A549 (cell line): ENCODE data around the gene SNX25. TPM values are rescaled to one million over a fixed set of nuclear protein-coding genes. Genes with fewer than 3 reads are reported as not detected.

ENCODE experiments used
- ATAC-seq, 2 experiments: fragments of 200-7000 bp in 1 of 2; fragments of >200 bp in 1 of 2; cut with Nextera tagmentation in 1 of 2; cut with Tn5 transposase in 1 of 2; 3 replicates each; pipeline versions ENCODE4 v1.8.0 to v1.9.1; 2018 to 2020; ENCODE audit warnings: mild to moderate bottlenecking in 1 of 2, moderate library complexity in 1 of 2
- CTCF ChIA-PET: fragments of 300-600 bp; sonication (Branson Sonifier 250); formaldehyde crosslinking; extraction: SDS; loops from one replicate; lab custom pipeline; 2021; ENCODE audit warnings: antibody characterized with exemption, inconsistent platforms; lab: Yijun Ruan, JAX
- POLR2A ChIA-PET: fragments of 350-600 bp; formaldehyde crosslinking; extraction: SDS; loops from one replicate; lab custom pipeline; 2021; ENCODE audit warnings: antibody characterized with exemption, inconsistent platforms; lab: Yijun Ruan, JAX
- DNase-seq, 2 experiments: peaks; one replicate each; pipeline versions ENCODE4 v3.0.0 to v3.0.0-alpha.2; 2011 to 2016; ENCODE audit warnings: low read depth in 1 of 2, low spot score in 1 of 2
- FAIRE-seq: peaks from 2 replicates; lab custom pipeline; 2011; peaks lifted over from hg19 to GRCh38; lab: Jason Lieb, UNC
- H3K27ac ChIP-seq, 2 experiments: fragments of >200 bp; sonication (Bioruptor Twin); formaldehyde crosslinking; 3 replicates each; pipeline ENCODE4 v1.5.1; 2016 to 2017
- H3K4me1 ChIP-seq: fragments of >200 bp; sonication (Bioruptor Twin); formaldehyde crosslinking; 3 replicates; pipeline ENCODE4 v1.6.1; 2016
- H3K4me2 ChIP-seq: fragments of >200 bp; sonication (Bioruptor Twin); formaldehyde crosslinking; 3 replicates; pipeline ENCODE4 v1.6.1; 2016
- H3K4me3 ChIP-seq: fragments of >200 bp; sonication (Bioruptor Twin); formaldehyde crosslinking; 3 replicates; pipeline ENCODE4 v1.5.1; 2016
- H3K9me3 ChIP-seq: fragments of >200 bp; sonication (Bioruptor Twin); formaldehyde crosslinking; 3 replicates; pipeline ENCODE4 v1.6.1; 2016
- CEBPB ChIP-seq, 2 experiments: fragments of >200 bp in 1 of 2; sonication (Bioruptor Twin) in 1 of 2; formaldehyde crosslinking in 1 of 2; IDR thresholded peaks; 2 replicates each; pipeline ENCODE4 v1.6.1; 2012 to 2016
- CHD2 ChIP-seq: fragments of 150-350 bp; IDR thresholded peaks from 2 replicates; pipeline ENCODE4 v1.6.1; 2014; ENCODE audit warnings: low read length; ENCODE audit not compliant: partially characterized antibody
- E2F6 ChIP-seq: IDR thresholded peaks from 2 replicates; pipeline ENCODE4 v1.6.1; 2012; ENCODE audit warnings: low read depth, borderline replicate concordance
- FOSB ChIP-seq: fragments of 250-450 bp; sonication (Bioruptor Pico); IDR thresholded peaks from 2 replicates; pipeline ENCODE4 v1.5.0; 2020; ENCODE audit warnings: mild to moderate bottlenecking, moderate library complexity
- FOXS1 ChIP-seq: fragments of 250-450 bp; sonication (Bioruptor Pico); IDR thresholded peaks from 2 replicates; pipeline ENCODE4 v1.5.0; 2020; ENCODE audit warnings: mild to moderate bottlenecking, moderate library complexity
- HES2 ChIP-seq: fragments of >200 bp; sonication (Bioruptor Twin); formaldehyde crosslinking; IDR thresholded peaks from 2 replicates; pipeline ENCODE4 v1.6.1; 2016
- HEYL ChIP-seq: fragments of 250-450 bp; sonication (Bioruptor Pico); IDR thresholded peaks from 2 replicates; pipeline ENCODE4 v1.8.0; 2021; ENCODE audit warnings: mild to moderate bottlenecking, moderate library complexity
- HOXA7 ChIP-seq: fragments of 250-450 bp; sonication (Bioruptor Pico); IDR thresholded peaks from 2 replicates; pipeline ENCODE4 v1.5.0; 2020; ENCODE audit warnings: mild to moderate bottlenecking, moderate library complexity
- HOXB13 ChIP-seq: fragments of 250-450 bp; sonication (Bioruptor Pico); IDR thresholded peaks from 2 replicates; pipeline ENCODE4 v1.5.0; 2020; ENCODE audit warnings: low read depth, mild to moderate bottlenecking, moderate library complexity
- JUN ChIP-seq, 2 experiments: fragments of >200 bp; sonication (Bioruptor Twin); formaldehyde crosslinking; IDR thresholded peaks; 2 replicates in 1 of 2; 3 replicates in 1 of 2; pipeline ENCODE4 v1.6.1; 2016 to 2017
- JUNB ChIP-seq: fragments of >200 bp; sonication (Bioruptor Twin); formaldehyde crosslinking; IDR thresholded peaks from 2 replicates; pipeline ENCODE4 v1.6.1; 2016
- KDM1A ChIP-seq: fragments of 200-600 bp; sonication (generic); IDR thresholded peaks from 2 replicates; pipeline ENCODE4 v1.6.1; 2016; ENCODE audit warnings: low read depth, mild to moderate bottlenecking
- MAX ChIP-seq: IDR thresholded peaks from 2 replicates; pipeline ENCODE4 v1.6.1; 2012
- MAZ ChIP-seq: fragments of 150-350 bp; IDR thresholded peaks from 2 replicates; pipeline ENCODE4 v1.6.1; 2014; ENCODE audit warnings: antibody characterized with exemption, low read depth, low read length, borderline replicate concordance
- MYC ChIP-seq: IDR thresholded peaks from 2 replicates; pipeline ENCODE4 v1.6.1; 2012; ENCODE audit warnings: mild to moderate bottlenecking, inconsistent platforms, low read length, improper control_type of control experiment, borderline replicate concordance
- NFE2L2 ChIP-seq: fragments of 150-350 bp; conservative IDR thresholded peaks from 2 replicates; pipeline ENCODE4 v1.6.1; 2014; ENCODE audit warnings: low read length
- NPAS2 ChIP-seq: fragments of 250-450 bp; sonication (Bioruptor Pico); IDR thresholded peaks from 2 replicates; pipeline ENCODE4 v1.8.0; 2022; ENCODE audit warnings: mild to moderate bottlenecking, moderate library complexity, borderline replicate concordance
- NR3C1 ChIP-seq: fragments of >200 bp; sonication (Bioruptor Twin); formaldehyde crosslinking; IDR thresholded peaks from 3 replicates; pipeline ENCODE4 v1.6.1; 2017
- PBX3 ChIP-seq: IDR thresholded peaks from 2 replicates; pipeline ENCODE4 v1.6.1; 2012
- POLR2AphosphoS2 ChIP-seq: conservative IDR thresholded peaks from 2 replicates; pipeline ENCODE4 v1.6.1; 2012; ENCODE audit warnings: low read length, improper control_type of control experiment, inconsistent platforms
- RAD21 ChIP-seq, 2 experiments: fragments of >200 bp in 1 of 2; sonication (Bioruptor Twin) in 1 of 2; formaldehyde crosslinking in 1 of 2; IDR thresholded peaks in 1 of 2; conservative IDR thresholded peaks in 1 of 2; 2 replicates in 1 of 2; 3 replicates in 1 of 2; pipeline ENCODE4 v1.6.1; 2012 to 2018; ENCODE audit warnings: inconsistent platforms in 1 of 2
- RARB ChIP-seq: fragments of 250-450 bp; sonication (Bioruptor Pico); IDR thresholded peaks from 2 replicates; pipeline ENCODE4 v1.8.0; 2021; ENCODE audit warnings: mild to moderate bottlenecking, moderate library complexity
- RFX5 ChIP-seq: fragments of 450-650 bp; IDR thresholded peaks from 2 replicates; pipeline ENCODE4 v1.7.1; 2014; ENCODE audit warnings: antibody characterized with exemption, mild to moderate bottlenecking, moderate library complexity
- RNF2 ChIP-seq: fragments of 200-600 bp; sonication (generic); IDR thresholded peaks from 2 replicates; pipeline ENCODE4 v1.6.1; 2016; ENCODE audit warnings: low read depth, mild to moderate bottlenecking, antibody characterized with exemption, moderate library complexity, borderline replicate concordance
- TFCP2L1 ChIP-seq: fragments of 250-450 bp; sonication (Bioruptor Pico); IDR thresholded peaks from 2 replicates; pipeline ENCODE4 v1.5.0; 2021; ENCODE audit warnings: mild to moderate bottlenecking
- TP53 ChIP-seq: fragments of 250-450 bp; sonication (Bioruptor Pico); IDR thresholded peaks from 2 replicates; pipeline ENCODE4 v1.5.0; 2021; ENCODE audit warnings: mild to moderate bottlenecking, moderate library complexity
- USF2 ChIP-seq: fragments of 450-650 bp; IDR thresholded peaks from 2 replicates; pipeline ENCODE4 v1.6.1; 2014; ENCODE audit warnings: antibody characterized with exemption
- ZC3H11A ChIP-seq: fragments of 450-650 bp; IDR thresholded peaks from 2 replicates; pipeline ENCODE4 v1.6.1; 2014; ENCODE audit warnings: antibody characterized with exemption, mild to moderate bottlenecking
- ZFP36 ChIP-seq: fragments of 450-650 bp; IDR thresholded peaks from 2 replicates; pipeline ENCODE4 v1.6.1; 2014; ENCODE audit warnings: borderline replicate concordance; ENCODE audit not compliant: partially characterized antibody
- ZNF302 ChIP-seq: fragments of 250-450 bp; sonication (Bioruptor Pico); IDR thresholded peaks from 2 replicates; pipeline ENCODE4 v1.9.0; 2021; ENCODE audit warnings: inconsistent platforms, mild to moderate bottlenecking, moderate library complexity
- WGBS: methylation state at CpG from one replicate; pipeline ENCODE4 v1.1.6; 2017; ENCODE audit errors: missing lambda C conversion rate; 5-methylcytosine and 5-hydroxymethylcytosine counted together
- polyA plus RNA-seq, 4 experiments: library from polyadenylated mRNA; depleted of rRNA in 3 of 4; stranded (reverse); fragments of >200 nt; fragmentation: RNase III in 1 of 4; extraction: RNeasy Plus Mini Kit Qiagen cat#74134 plus additional on column Dnase treatment in 1 of 4; gene quantifications; 2 replicates in 3 of 4; 3 replicates in 1 of 4; pipeline ENCODE4 v1.2.3, GENCODE V29; 2011 to 2017

SNX25 gene
- polyA plus RNA-seq, 2 of the 4 experiments (the other 2 are of a cell fraction): 10.1 to 13.0 TPM

GRCh38 chr4:185265942-185266341 lies 56.5 kb downstream of the SNX25 start (continued):
- TF ChIP-seq HOXB13 (CRISPR knock-in tag): no peak
- no peak for TF ChIP-seq JUN (IDR thresholded peaks at IDR 0.05)
- TF ChIP-seq MAZ: no peak

- Histone ChIP-seq H3K4me1 (no peaks in the 10 kb centered on the region), H3K9me3 (no peaks in the 10 kb centered on the region), H3K4me3 (no peak overlapping the region), H3K27ac (no peak overlapping the region), H3K4me2 (no peak overlapping the region)
- DNase-seq (no peak), ATAC-seq (no peak), FAIRE-seq (no peak)
- ChIA-PET POLR2A (no interaction called here), CTCF (interaction anchor here (0.8 kb wide), 1 partner anchor 14 kb away, joined by 3 read pairs; no protein-coding TSS in a partner anchor)
- TF ChIP-seq JUN (IDR thresholded peaks at IDR 0.05): no peak
- TF ChIP-seq RARB (CRISPR knock-in tag): no peak
- no peak for TF ChIP-seq MYC
- TF ChIP-seq FOXS1 (CRISPR knock-in tag): no peak
- WGBS: 49% methylated on average over 4 of the region's 4 CpGs
These were observed 59.9 kb downstream of the SNX25 start for GRCh38 chr4:185269286-185269685.

GRCh38 chr4:185270037-185270436 lies 60.6 kb downstream of the SNX25 start:
- WGBS: 96% methylated on average over 5 of the region's 5 CpGs
- FAIRE-seq (no peak), DNase-seq (no peak), ATAC-seq (no peak)
- H3K4me2 ChIP-seq: no peak overlapping the region
- no peak overlapping the region for H3K4me3 ChIP-seq
- no peak overlapping the region for H3K27ac ChIP-seq
- no peaks in the 10 kb centered on the region for H3K4me1 ChIP-seq
- no peaks in the 10 kb centered on the region for H3K9me3 ChIP-seq
- TF ChIP-seq NR3C1: no peak
- no peak for TF ChIP-seq PBX3
- TF ChIP-seq E2F6: no peak
- TF ChIP-seq HOXA7 (CRISPR knock-in tag): no peak
- no peak for TF ChIP-seq CHD2
- no peak for TF ChIP-seq ZC3H11A
- no peak for TF ChIP-seq RFX5
- TF ChIP-seq CEBPB (IDR thresholded peaks at IDR 0.05): no peak
- TF ChIP-seq HEYL (CRISPR knock-in tag): no peak
- TF ChIP-seq MAX: no peak
- TF ChIP-seq TP53: no peak
- no peak for TF ChIP-seq ZNF302 (CRISPR knock-in tag)
- no peak for TF ChIP-seq FOSB (CRISPR knock-in tag)
- no peak for TF ChIP-seq ZFP36
- no peak for TF ChIP-seq KDM1A
- ChIA-PET POLR2A (no interaction called here), CTCF (interaction anchor here (0.8 kb wide), 1 partner anchor 15 kb away, joined by 3 read pairs; no protein-coding TSS in a partner anchor)

- Histone ChIP-seq H3K4me3 (no peak overlapping the region), H3K9me3 (no peaks in the 10 kb centered on the region), H3K4me2 (no peak overlapping the region)
- WGBS: 95% methylated on average over 6 of the region's 6 CpGs
- ChIA-PET CTCF (interaction anchor here (1.0 kb wide), 1 partner anchor 11 kb away, joined by 4 read pairs; no protein-coding TSS in a partner anchor), POLR2A (no interaction called here)
- TF ChIP-seq HEYL (CRISPR knock-in tag) (no peak), HES2 (no peak), RAD21 (conservative IDR thresholded peaks at IDR 0.05 in 1 of 2, IDR thresholded peaks at IDR 0.05 in 1 of 2) (no peak), JUNB (no peak), MYC (no peak), POLR2AphosphoS2 (no peak), TFCP2L1 (CRISPR knock-in tag) (no peak), MAZ (no peak), NPAS2 (CRISPR knock-in tag) (no peak), FOXS1 (CRISPR knock-in tag) (no peak), RARB (CRISPR knock-in tag) (no peak), NFE2L2 (no peak), USF2 (no peak), PBX3 (no peak), FOSB (CRISPR knock-in tag) (no peak), RNF2 (no peak)
- TF ChIP-seq, all 56 proteins: peak for 0
- peaks cover 3% of the 10 kb centered on the region; the same call in 1 of the 3 replicates for H3K4me1 ChIP-seq
- DNase-seq (no peak), ATAC-seq (no peak), FAIRE-seq (no peak)
- no peak overlapping the region for H3K27ac ChIP-seq
These were observed 61.5 kb downstream of the SNX25 start for GRCh38 chr4:185270885-185271284.
